Activated T-cell treated with anti-CD3 and anti-CD28 coated beads, Interleukin-2, amount 50 U/mL, for 24 hours (primary cell): ENCODE results near the gene FAM117B.

ENCODE experiments used
- DNase-seq: peaks from one replicate; pipeline ENCODE4 v3.0.0-alpha.2; 2020
- H3K27ac Mint-ChIP-seq: 2 replicates; pipeline ENCODE4 v1.8.0; 2020; ENCODE audit warnings: mild to moderate bottlenecking, mixed read lengths
- H3K27me3 Mint-ChIP-seq: 2 replicates; pipeline ENCODE4 v1.8.0; 2020; ENCODE audit warnings: mixed read lengths
- H3K36me3 Mint-ChIP-seq: 2 replicates; pipeline ENCODE4 v1.8.0; 2020; ENCODE audit warnings: low read depth, mixed read lengths
- H3K4me1 Mint-ChIP-seq: 2 replicates; pipeline ENCODE4 v1.8.0; 2020; ENCODE audit warnings: low read depth, mixed read lengths
- H3K4me3 Mint-ChIP-seq: 2 replicates; pipeline ENCODE4 v1.8.0; 2020; ENCODE audit warnings: mild to moderate bottlenecking, moderate library complexity, mixed read lengths
- H3K9me3 Mint-ChIP-seq: 2 replicates; pipeline ENCODE4 v1.8.0; 2020; ENCODE audit warnings: mixed read lengths

Gene FAM117B

GRCh38 chr2:202627042-202627441 lies 7.7 kb upstream of the FAM117B start:
- Mint-ChIP-seq H3K27ac (no peak overlapping the region), H3K4me3 (no peak overlapping the region), H3K36me3 (no peaks in the 10 kb centered on the region), H3K9me3 (no peaks in the 10 kb centered on the region), H3K4me1 (peaks cover 6% of the 10 kb centered on the region), H3K27me3 (no peaks in the 10 kb centered on the region)
- DNase-seq, result no peak

- Mint-ChIP-seq H3K27ac (no peak overlapping the region), H3K9me3 (no peaks in the 10 kb centered on the region), H3K27me3 (no peaks in the 10 kb centered on the region), H3K36me3 (no peaks in the 10 kb centered on the region), H3K4me3 (no peak overlapping the region), H3K4me1 (peaks cover 15% of the 10 kb centered on the region)
- DNase-seq, result no peak
Measured at GRCh38 chr2:202628646-202629198, 6.0 kb upstream of the FAM117B start.

- Mint-ChIP-seq H3K27ac (no peak overlapping the region), H3K4me1 (peaks cover 32% of the 10 kb centered on the region), H3K4me3 (no peak overlapping the region), H3K9me3 (no peaks in the 10 kb centered on the region), H3K36me3 (peaks cover 8% of the 10 kb centered on the region), H3K27me3 (no peaks in the 10 kb centered on the region)
- DNase-seq, result no peak
Measured at GRCh38 chr2:202632682-202633290, 2.0 kb upstream of the FAM117B start.

- Mint-ChIP-seq H3K27me3 (no peaks in the 10 kb centered on the region), H3K36me3 (peaks cover 8% of the 10 kb centered on the region), H3K27ac (no peak overlapping the region), H3K9me3 (no peaks in the 10 kb centered on the region), H3K4me1 (peaks cover 38% of the 10 kb centered on the region), H3K4me3 (peak overlapping the region; percentile 96)
- DNase-seq, result no peak
Measured at GRCh38 chr2:202633470-202633869, 1.3 kb upstream of the FAM117B start.

- Mint-ChIP-seq H3K4me1 (peaks cover 59% of the 10 kb centered on the region), H3K27me3 (no peaks in the 10 kb centered on the region), H3K4me3 (peak overlapping the region; percentile 96), H3K27ac (peak overlapping the region; percentile 91), H3K9me3 (no peaks in the 10 kb centered on the region), H3K36me3 (peaks cover 8% of the 10 kb centered on the region)
- DNase-seq, result peak; percentile 89
Measured at GRCh38 chr2:202635428-202636212, 851 bp downstream of the FAM117B start.

GRCh38 chr2:202636213-202636513 lies 1.4 kb downstream of the FAM117B start:
- H3K27ac Mint-ChIP-seq, result peak overlapping the region; percentile 91
- H3K27me3 Mint-ChIP-seq, result no peaks in the 10 kb centered on the region
- peak overlapping the region; percentile 81 for H3K4me3 Mint-ChIP-seq
- DNase-seq, result no peak
- H3K4me1 Mint-ChIP-seq, result peaks cover 64% of the 10 kb centered on the region
- H3K36me3 Mint-ChIP-seq, result peaks cover 8% of the 10 kb centered on the region
- no peaks in the 10 kb centered on the region for H3K9me3 Mint-ChIP-seq

- Mint-ChIP-seq H3K36me3 (peaks cover 8% of the 10 kb centered on the region), H3K9me3 (no peaks in the 10 kb centered on the region), H3K27me3 (no peaks in the 10 kb centered on the region), H3K27ac (peak overlapping the region; percentile 97), H3K4me1 (peaks cover 58% of the 10 kb centered on the region), H3K4me3 (peak overlapping the region; percentile 80)
- no peak for DNase-seq
Measured at GRCh38 chr2:202638721-202639120, 4.0 kb downstream of the FAM117B start.

- Mint-ChIP-seq H3K9me3 (no peaks in the 10 kb centered on the region), H3K4me1 (peaks cover 54% of the 10 kb centered on the region), H3K4me3 (peak overlapping the region; percentile 80), H3K27ac (peak overlapping the region; percentile 97), H3K36me3 (peaks cover 8% of the 10 kb centered on the region), H3K27me3 (no peaks in the 10 kb centered on the region)
- no peak for DNase-seq
Measured at GRCh38 chr2:202639231-202639630, 4.5 kb downstream of the FAM117B start.

GRCh38 chr2:202642567-202642966 lies 7.8 kb downstream of the FAM117B start:
- H3K27me3 Mint-ChIP-seq, result no peaks in the 10 kb centered on the region
- no peak overlapping the region for H3K4me3 Mint-ChIP-seq
- H3K9me3 Mint-ChIP-seq, result no peaks in the 10 kb centered on the region

GRCh38 chr2:202643012-202643858 lies 8.5 kb downstream of the FAM117B start:
- H3K36me3 Mint-ChIP-seq, result no peaks in the 10 kb centered on the region
- H3K9me3 Mint-ChIP-seq, result no peaks in the 10 kb centered on the region
- H3K27ac Mint-ChIP-seq, result peak overlapping the region; percentile 97
- H3K27me3 Mint-ChIP-seq, result no peaks in the 10 kb centered on the region
- H3K4me3 Mint-ChIP-seq, result peak overlapping the region; percentile 71
- DNase-seq, result no peak
- H3K4me1 Mint-ChIP-seq, result peaks cover 64% of the 10 kb centered on the region

More at GRCh38 chr2:202642567-202642966, 7.8 kb downstream of the FAM117B start:
- Mint-ChIP-seq H3K36me3 (no peaks in the 10 kb centered on the region), H3K27ac (no peak overlapping the region), H3K4me1 (peaks cover 64% of the 10 kb centered on the region)
- no peak for DNase-seq

GRCh38 chr2:202652119-202652518 lies 17.4 kb downstream of the FAM117B start:
- Mint-ChIP-seq H3K4me3 (no peak overlapping the region), H3K9me3 (no peaks in the 10 kb centered on the region), H3K4me1 (peaks cover 73% of the 10 kb centered on the region), H3K27ac (peak overlapping the region; percentile 78), H3K27me3 (no peaks in the 10 kb centered on the region), H3K36me3 (no peaks in the 10 kb centered on the region)
- DNase-seq, result no peak

- DNase-seq, result no peak
- Mint-ChIP-seq H3K4me3 (no peak overlapping the region), H3K9me3 (no peaks in the 10 kb centered on the region), H3K4me1 (peaks cover 79% of the 10 kb centered on the region), H3K27ac (peak overlapping the region; percentile 32), H3K36me3 (no peaks in the 10 kb centered on the region), H3K27me3 (no peaks in the 10 kb centered on the region)
Measured at GRCh38 chr2:202653890-202654289, 19.1 kb downstream of the FAM117B start.

GRCh38 chr2:202657876-202658275 lies 23.1 kb downstream of the FAM117B start:
- Mint-ChIP-seq H3K27ac (peak overlapping the region; percentile 73), H3K4me1 (peaks cover 82% of the 10 kb centered on the region), H3K9me3 (no peaks in the 10 kb centered on the region), H3K36me3 (no peaks in the 10 kb centered on the region), H3K27me3 (no peaks in the 10 kb centered on the region), H3K4me3 (no peak overlapping the region)
- DNase-seq, result no peak

GRCh38 chr2:202660796-202661195 lies 26.0 kb downstream of the FAM117B start:
- no peak overlapping the region for H3K4me3 Mint-ChIP-seq
- H3K27me3 Mint-ChIP-seq, result no peaks in the 10 kb centered on the region
- no peak for DNase-seq
- H3K9me3 Mint-ChIP-seq, result no peaks in the 10 kb centered on the region
- no peaks in the 10 kb centered on the region for H3K36me3 Mint-ChIP-seq
- peaks cover 83% of the 10 kb centered on the region for H3K4me1 Mint-ChIP-seq
- peak overlapping the region; percentile 56 for H3K27ac Mint-ChIP-seq
